Cardiac fibroblast (primary cell): ENCODE measurements around the gene CYTH3.

ENCODE experiments used
- DNase-seq, 2 donors: peaks; one replicate each; pipeline versions ENCODE4 v3.0.0 to v3.0.0-alpha.2; 2010; ENCODE audit warnings: low read depth in 2 of 2
- H3K4me3 ChIP-seq, 2 donors: replicated peaks in 1 of 2; 1 replicate in 1 of 2; 2 replicates in 1 of 2; pipeline ENCODE4 v1.5.1; 2011; ENCODE audit warnings: low read depth in 2 of 2, low read length in 2 of 2, mild to moderate bottlenecking in 2 of 2, moderate library complexity in 1 of 2
- TF ChIP-seq, protein P1 (sequence below): IDR thresholded peaks from one replicate; pipeline ENCODE4 v1.5.1; 2011; ENCODE audit warnings: low read depth, mild to moderate bottlenecking, low read length, inconsistent platforms

CYTH3 gene

DNA sequence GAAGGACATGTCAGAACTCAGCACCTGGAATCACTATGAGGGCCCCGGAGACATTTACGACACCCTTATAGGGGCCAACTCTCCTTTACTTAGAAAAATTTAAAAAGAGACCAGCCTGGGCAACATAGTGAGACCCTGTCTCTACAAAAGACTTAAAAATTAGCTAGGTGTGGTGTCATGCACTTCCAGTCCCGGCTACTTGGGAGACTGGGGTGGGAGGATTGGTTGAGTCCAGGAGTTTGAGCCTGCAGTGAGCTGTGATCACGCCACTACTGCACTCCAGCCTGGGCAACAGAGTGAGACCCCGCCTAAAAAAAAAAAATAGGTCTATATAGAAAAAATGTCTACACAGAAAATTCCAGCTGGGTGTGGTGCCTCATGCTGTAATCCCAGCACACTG, 7.5 kb upstream of the CYTH3 start:
- TF ChIP-seq, protein P1, sequence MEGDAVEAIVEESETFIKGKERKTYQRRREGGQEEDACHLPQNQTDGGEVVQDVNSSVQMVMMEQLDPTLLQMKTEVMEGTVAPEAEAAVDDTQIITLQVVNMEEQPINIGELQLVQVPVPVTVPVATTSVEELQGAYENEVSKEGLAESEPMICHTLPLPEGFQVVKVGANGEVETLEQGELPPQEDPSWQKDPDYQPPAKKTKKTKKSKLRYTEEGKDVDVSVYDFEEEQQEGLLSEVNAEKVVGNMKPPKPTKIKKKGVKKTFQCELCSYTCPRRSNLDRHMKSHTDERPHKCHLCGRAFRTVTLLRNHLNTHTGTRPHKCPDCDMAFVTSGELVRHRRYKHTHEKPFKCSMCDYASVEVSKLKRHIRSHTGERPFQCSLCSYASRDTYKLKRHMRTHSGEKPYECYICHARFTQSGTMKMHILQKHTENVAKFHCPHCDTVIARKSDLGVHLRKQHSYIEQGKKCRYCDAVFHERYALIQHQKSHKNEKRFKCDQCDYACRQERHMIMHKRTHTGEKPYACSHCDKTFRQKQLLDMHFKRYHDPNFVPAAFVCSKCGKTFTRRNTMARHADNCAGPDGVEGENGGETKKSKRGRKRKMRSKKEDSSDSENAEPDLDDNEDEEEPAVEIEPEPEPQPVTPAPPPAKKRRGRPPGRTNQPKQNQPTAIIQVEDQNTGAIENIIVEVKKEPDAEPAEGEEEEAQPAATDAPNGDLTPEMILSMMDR: no peak
- DNase-seq: no peak
- no peak overlapping the region for H3K4me3 ChIP-seq

DNA sequence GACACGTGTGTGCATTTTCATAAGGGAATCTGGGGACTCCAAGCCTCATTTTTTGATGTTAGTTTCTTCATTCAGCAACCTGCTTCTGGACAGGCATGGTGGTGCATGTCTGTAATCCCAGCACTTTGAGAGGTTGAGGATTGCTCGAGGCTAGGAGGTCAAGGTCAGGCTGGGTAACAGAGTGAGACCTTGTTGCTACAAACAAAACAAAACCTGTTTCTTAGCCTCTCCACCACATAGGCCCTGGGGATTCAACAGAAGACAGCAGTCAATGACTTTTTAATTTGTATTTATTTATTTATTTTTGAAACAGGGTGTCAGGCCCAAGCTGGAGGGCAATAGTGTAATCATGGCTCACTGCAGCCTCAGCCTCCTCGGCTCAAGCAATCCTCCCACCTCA, 6.9 kb upstream of the CYTH3 start:
- TF ChIP-seq, protein P1: no peak
- no peak overlapping the region for H3K4me3 ChIP-seq
- DNase-seq: no peak

DNA sequence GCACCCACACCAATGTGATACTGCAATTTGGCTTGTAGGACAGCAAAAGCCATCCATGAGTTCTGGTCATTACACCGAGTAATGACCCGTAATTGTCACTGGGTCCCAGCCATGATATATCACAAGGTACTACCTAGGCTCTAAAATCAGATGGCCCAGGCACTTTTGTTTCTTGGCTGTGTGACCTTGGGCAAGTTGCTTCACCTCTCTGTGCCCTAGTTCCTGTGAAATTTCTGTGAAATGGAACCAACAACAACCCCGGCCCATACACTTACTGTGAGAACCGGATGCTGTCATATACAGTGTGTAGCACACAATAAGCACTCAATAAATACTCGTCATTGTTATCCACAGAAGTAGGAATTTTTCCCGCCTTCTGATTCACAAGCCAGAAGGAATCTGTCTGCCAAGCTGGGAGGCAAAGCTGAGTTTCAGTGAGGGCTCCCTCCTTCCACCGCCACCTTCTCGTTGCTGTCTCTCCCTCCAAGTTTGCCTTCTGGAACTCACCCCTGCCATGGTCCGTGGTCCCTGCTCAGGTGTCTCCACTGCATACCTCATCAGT, 6.4 kb upstream of the CYTH3 start:
- TF ChIP-seq, protein P1: no peak
- DNase-seq: peak in 1 of 2 donors; percentile 20
- no peak overlapping the region for H3K4me3 ChIP-seq

DNA sequence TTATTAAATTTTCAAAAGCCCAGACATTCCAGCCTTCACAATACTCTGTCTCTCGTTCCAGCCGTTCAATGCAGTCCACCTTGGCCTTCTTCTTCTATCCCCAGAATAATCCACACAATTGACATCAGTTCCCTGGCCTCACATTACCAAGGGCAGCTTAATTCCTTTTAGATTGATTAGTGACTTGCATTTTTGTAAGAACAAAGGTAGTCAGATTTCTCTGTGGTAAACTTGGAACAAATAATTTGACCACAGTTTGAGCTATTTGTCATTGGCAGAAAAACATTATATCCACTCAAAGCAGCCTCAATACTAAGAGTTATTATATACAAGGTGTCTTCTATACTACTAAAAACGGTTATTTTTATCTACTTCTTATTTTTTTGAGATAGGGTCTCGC, 5.1 kb upstream of the CYTH3 start:
- H3K4me3 ChIP-seq: no peak overlapping the region
- no peak for DNase-seq
- TF ChIP-seq, protein P1: no peak

DNA sequence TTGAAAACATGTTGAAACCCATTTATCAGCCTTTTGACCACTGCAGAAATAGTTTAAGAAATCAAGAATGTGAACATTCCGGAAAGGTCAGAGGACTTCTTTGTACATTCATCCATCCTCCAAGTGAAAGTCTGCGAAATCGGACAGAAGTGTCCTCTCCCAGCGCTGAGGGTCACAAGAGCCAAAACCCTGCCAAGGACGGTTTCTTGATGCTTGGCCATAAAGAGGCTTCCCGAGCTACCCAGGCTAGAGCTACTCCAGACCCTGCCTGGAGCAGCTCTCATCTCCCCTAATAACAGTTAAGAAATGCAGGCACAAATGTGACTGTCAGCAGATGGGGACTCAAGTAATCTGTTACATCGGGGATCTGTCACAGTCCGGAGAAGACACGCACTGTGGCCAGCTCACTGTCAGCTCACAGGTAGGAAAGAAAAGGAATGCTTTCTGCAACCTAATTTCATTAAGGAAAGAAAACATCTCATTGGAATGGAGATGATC, 4.5 kb upstream of the CYTH3 start:
- peak; percentile 60 for DNase-seq
- TF ChIP-seq, protein P1: no peak

DNA sequence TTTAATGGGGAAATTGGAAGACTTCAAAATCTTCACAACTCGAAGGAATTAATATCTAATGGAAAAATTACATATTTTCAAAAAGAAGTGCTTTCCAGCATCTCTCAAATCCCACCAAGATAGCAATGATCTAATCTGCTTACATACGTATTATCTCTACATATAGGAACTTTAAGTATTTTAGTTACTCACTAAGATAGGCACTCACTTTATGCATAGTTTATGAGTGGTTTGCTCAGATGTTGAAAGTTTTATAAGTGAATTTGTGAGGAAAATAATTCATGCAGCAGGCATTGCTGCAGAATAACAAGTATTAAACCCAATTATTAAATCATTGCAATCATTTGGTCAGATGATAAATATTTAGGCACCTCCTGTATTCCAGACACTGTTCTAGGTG, 2.3 kb upstream of the CYTH3 start:
- DNase-seq: no peak
- H3K4me3 ChIP-seq: no peak overlapping the region
- TF ChIP-seq, protein P1: no peak

More for the DNA sequence above, 4.5 kb upstream of the CYTH3 start:
- no peak overlapping the region for H3K4me3 ChIP-seq
